Endothelial cell of umbilical vein (primary cell): ENCODE measurements around the gene KCNQ2. TPM values are rescaled to one million over a fixed set of nuclear protein-coding genes. Genes with fewer than 3 reads are reported as not detected.

Source experiments
- BruUV-seq: library from RNA; stranded (reverse); fragments of 400-500 nt; replicated peaks from 2 replicates; lab custom pipeline; 2021; lab: Mats Ljungman, UMichigan
- CTCF ChIA-PET: fragments of 300-600, 350-600 bp; sonication (Branson Sonifier 250); formaldehyde crosslinking; loops from one replicate; lab custom pipeline; 2021; ENCODE audit warnings: antibody characterized with exemption, inconsistent platforms; lab: Charles Lee
- POLR2A ChIA-PET: fragments of 300-600, 350-600 bp; sonication (Branson Sonifier 250); formaldehyde crosslinking; loops from one replicate; lab custom pipeline; 2021; ENCODE audit warnings: antibody characterized with exemption, inconsistent platforms; lab: Charles Lee
- DNase-seq: peaks from one replicate; pipeline ENCODE4 v3.0.0-alpha.2; 2011; ENCODE audit warnings: low read depth, low spot score
- FAIRE-seq: peaks from 2 replicates; lab custom pipeline; 2011; peaks lifted over from hg19 to GRCh38; lab: Jason Lieb, UNC
- H2AFZ ChIP-seq: 2 replicates; pipeline ENCODE4 v1.6.0; 2012; ENCODE audit warnings: low read depth, low read length, control low read depth, inconsistent platforms
- H3K27ac ChIP-seq: 2 replicates; pipeline ENCODE4 v1.5.1; 2011; ENCODE audit warnings: low read depth, mild to moderate bottlenecking, control low read depth, low read length, moderate library complexity; ENCODE audit not compliant: insufficient read depth
- H3K27me3 ChIP-seq, 2 experiments: 2 replicates each; pipeline versions ENCODE4 v1.6.0 to v1.6.1; 2011; ENCODE audit warnings: low read length in 2 of 2, mixed read lengths in 1 of 2; ENCODE audit not compliant: control insufficient read depth in 2 of 2, insufficient read depth in 2 of 2
- H3K36me3 ChIP-seq, 2 experiments: 2 replicates in 1 of 2; 3 replicates in 1 of 2; pipeline ENCODE4 v1.5.1; 2011; ENCODE audit warnings: low read length in 2 of 2, mild to moderate bottlenecking in 1 of 2, moderate library complexity in 1 of 2; ENCODE audit not compliant: control insufficient read depth in 2 of 2, insufficient read depth in 2 of 2; ENCODE audit errors: extremely low read depth in 1 of 2
- H3K4me1 ChIP-seq: 3 replicates; pipeline ENCODE4 v1.5.1; 2011; ENCODE audit warnings: mild to moderate bottlenecking, low read length; ENCODE audit not compliant: control insufficient read depth, insufficient read depth; ENCODE audit errors: extremely low read depth
- H3K4me2 ChIP-seq: 2 replicates; pipeline ENCODE4 v1.6.1; 2011; ENCODE audit warnings: low read length, control low read depth, mixed read lengths; ENCODE audit not compliant: insufficient read depth
- H3K4me3 ChIP-seq, 3 experiments: fragments of 200-600 bp in 1 of 3; sonication (generic), shearing (Covaris generic) in 1 of 3; replicated peaks in 1 of 3; 2 replicates each; pipeline ENCODE4 v1.5.1; 2011 to 2016; ENCODE audit warnings: control low read depth in 3 of 3, low read length in 3 of 3, mild to moderate bottlenecking in 2 of 3, inconsistent platforms in 1 of 3, low read depth in 1 of 3, moderate library complexity in 1 of 3; ENCODE audit not compliant: insufficient read depth in 1 of 3
- H3K79me2 ChIP-seq: 2 replicates; pipeline ENCODE4 v1.6.0; 2012; ENCODE audit warnings: low read length, inconsistent platforms; ENCODE audit not compliant: control insufficient read depth, insufficient read depth
- H3K9ac ChIP-seq: replicated peaks from 2 replicates; pipeline ENCODE3; 2011; ENCODE audit warnings: low read length, control low read depth; ENCODE audit not compliant: insufficient read depth; ENCODE audit errors: extremely low read depth
- H3K9me1 ChIP-seq: replicated peaks from 3 replicates; pipeline ENCODE4 v1.6.0; 2011; ENCODE audit warnings: mild to moderate bottlenecking, low read length; ENCODE audit not compliant: control insufficient read depth, insufficient read depth; ENCODE audit errors: extremely low read depth
- H3K9me3 ChIP-seq: replicated peaks from 2 replicates; pipeline ENCODE4 v1.5.1; 2012; ENCODE audit warnings: low read length, inconsistent platforms; ENCODE audit not compliant: control insufficient read depth, insufficient read depth
- H4K20me1 ChIP-seq: replicated peaks from 2 replicates; pipeline ENCODE3; 2011; ENCODE audit warnings: mild to moderate bottlenecking, low read length; ENCODE audit not compliant: control insufficient read depth, insufficient read depth; ENCODE audit errors: extremely low read depth
- CTCF ChIP-seq, 2 donors: IDR thresholded peaks; 1 replicate in 1 of 2; 2 replicates in 1 of 2; pipeline ENCODE4 v1.5.1; 2011; ENCODE audit warnings: low read length in 2 of 2, mild to moderate bottlenecking in 2 of 2, moderate library complexity in 2 of 2, control low read depth in 1 of 2, inconsistent platforms in 1 of 2, low read depth in 1 of 2; ENCODE audit not compliant: insufficient read depth in 1 of 2; ENCODE audit errors: extremely low read depth in 1 of 2
- EZH2 ChIP-seq: IDR thresholded peaks from 2 replicates; pipeline ENCODE4 v1.6.1; 2012; ENCODE audit warnings: borderline replicate concordance, low read depth, mild to moderate bottlenecking, moderate library complexity, low read length, inconsistent platforms; ENCODE audit not compliant: severe bottlenecking
- FOS ChIP-seq: IDR thresholded peaks from 2 replicates; pipeline ENCODE4 v1.6.1; 2011; ENCODE audit warnings: mild to moderate bottlenecking, low read length, moderate library complexity, borderline replicate concordance; ENCODE audit not compliant: insufficient read depth
- GATA2 ChIP-seq: IDR thresholded peaks from 2 replicates; pipeline ENCODE4 v1.7.0; 2011; ENCODE audit warnings: low read depth, mild to moderate bottlenecking, moderate library complexity, mixed read lengths, low read length; ENCODE audit not compliant: insufficient read length, insufficient read depth
- JUN ChIP-seq: IDR thresholded peaks from 2 replicates; pipeline ENCODE4 v1.6.1; 2011; ENCODE audit warnings: borderline replicate concordance, low read depth; ENCODE audit not compliant: insufficient read length, insufficient read depth
- MAX ChIP-seq: IDR thresholded peaks from 2 replicates; pipeline ENCODE4 v1.6.1; 2011; ENCODE audit not compliant: insufficient read depth, insufficient read length
- MYC ChIP-seq: IDR thresholded peaks from one replicate; pipeline ENCODE4 v1.6.1; 2011; ENCODE audit warnings: mild to moderate bottlenecking, low read depth, low read length
- POLR2A ChIP-seq: IDR thresholded peaks from 2 replicates; pipeline ENCODE4 v1.6.1; 2012; ENCODE audit warnings: low read depth, mild to moderate bottlenecking, control low read depth, low read length
- POLR2AphosphoS5 ChIP-seq: IDR thresholded peaks from 2 replicates; pipeline ENCODE4 v1.6.1; 2012; ENCODE audit warnings: low read depth, mild to moderate bottlenecking, control low read depth, low read length, moderate library complexity; ENCODE audit not compliant: insufficient read depth
- dilution Hi-C: fragments of 300-500 bp; cut with MboI; formaldehyde crosslinking; loops from one replicate; pipeline ENCODE4 v1.15.0; 2019; ENCODE audit warnings: low sequenced_read_pairs; ENCODE audit not compliant: extremely low pct_ligation_motif_present
- intact Hi-C: fragments of 100-400 bp; cut with micrococcal nuclease; formaldehyde crosslinking; loops from one replicate; pipeline ENCODE4 v1.10.0; 2022
- polyA plus RNA-seq, 4 experiments: library from polyadenylated mRNA; depleted of rRNA in 3 of 4; stranded (reverse) in 3 of 4; unstranded in 1 of 4; fragments of >200 nt; gene quantifications; 2 replicates each; pipeline versions ENCODE4 v1.2.1 to v1.2.3, GENCODE V29; 2011 to 2012; ENCODE audit warnings: missing spikeins in 1 of 4
- total RNA-seq: library from RNA; stranded (reverse); gene quantifications from 2 replicates; pipeline ENCODE4 v1.2.3, GENCODE V29; 2021

KCNQ2 gene
- total and polyA plus RNA-seq, 2 donors (not counting 3 experiments of a cell fraction or from before 2014, with no cell fraction given): not detected

DNA sequence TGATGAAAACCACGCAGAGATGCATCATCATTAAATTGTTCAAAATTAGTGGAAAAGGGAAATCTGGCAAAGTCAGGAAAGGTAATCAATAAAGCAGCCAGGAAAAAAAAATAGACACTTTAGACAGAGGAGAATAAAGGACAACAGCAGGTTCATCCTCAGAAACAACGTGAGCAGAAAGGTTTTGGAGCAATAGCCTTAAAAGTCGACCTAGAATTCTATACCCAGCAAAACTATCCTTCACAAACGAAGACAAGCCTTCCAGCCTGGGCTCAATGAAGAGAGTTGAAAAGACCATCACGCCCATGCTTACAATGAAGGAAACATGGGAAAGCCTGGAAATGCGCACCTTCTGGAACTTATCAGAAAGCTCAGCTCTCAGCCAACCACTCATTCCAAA is 86.6 kb downstream of the KCNQ2 start:
- Histone ChIP-seq H3K4me2 (no peak overlapping the region), H3K36me3 (no peaks in the 10 kb centered on the region), H3K4me1 (no peaks in the 10 kb centered on the region), H3K9me3 (peaks cover 4% of the 10 kb centered on the region), H3K79me2 (no peaks in the 10 kb centered on the region), H3K27ac (no peak overlapping the region), H3K27me3 (no peaks in the 10 kb centered on the region), H3K4me3 (no peak overlapping the region), H3K9me1 (no peaks in the 10 kb centered on the region), H3K9ac (no peak overlapping the region), H4K20me1 (no peaks in the 10 kb centered on the region), H2AFZ (no peak overlapping the region)
- DNase-seq (no peak), FAIRE-seq (no peak)
- dilution Hi-C loops (no loop called here), intact Hi-C loops (no loop called here)
- ChIA-PET CTCF (no interaction called here), POLR2A (no interaction called here)
- BruUV-seq: no TSS peak
- TF ChIP-seq FOS (no peak), POLR2AphosphoS5 (no peak), GATA2 (no peak), MYC (no peak), JUN (no peak), POLR2A (no peak), MAX (no peak), CTCF (IDR thresholded peaks at IDR 0.05; ENCODE audit: extremely low read depth in 1 of 2, insufficient read depth in 1 of 2, low read depth in 1 of 2, low read length in 2 of 2) (no peak), EZH2 (no peak)
